Right cardiac atrium (tissue), 5 donors: ENCODE data around the gene SYT2. TPM values are rescaled to one million over a fixed set of nuclear protein-coding genes. Genes with fewer than 3 reads are reported as not detected.

Experiments used
- ATAC-seq, 2 donors: fragments of 200-7000 bp; cut with Tn5 transposase; one replicate each; pipeline versions ENCODE4 v1.8.0 to v1.9.1; 2020; ENCODE audit warnings: moderate library complexity in 2 of 2, mild to moderate bottlenecking in 1 of 2
- DNase-seq, 3 donors: peaks; one replicate each; pipeline ENCODE4 v3.0.0-alpha.2; 2020
- H3K27ac ChIP-seq: one replicate; pipeline ENCODE4 v1.5.1; 2013; ENCODE audit warnings: mild to moderate bottlenecking, low read length, control low read depth, moderate library complexity
- H3K27me3 ChIP-seq: one replicate; pipeline ENCODE4 v1.6.1; 2013; ENCODE audit not compliant: control insufficient read depth, insufficient read depth
- H3K4me1 ChIP-seq: one replicate; pipeline ENCODE4 v1.6.1; 2013; ENCODE audit warnings: low read length; ENCODE audit not compliant: control insufficient read depth, insufficient read depth
- H3K4me3 ChIP-seq: one replicate; pipeline ENCODE4 v1.5.1; 2013; ENCODE audit warnings: low read length, control low read depth
- H3K9me3 ChIP-seq: one replicate; pipeline ENCODE4 v1.6.1; 2013; ENCODE audit warnings: low read length; ENCODE audit not compliant: control insufficient read depth
- WGBS: extraction: QIAGEN DNeasy Blood & Tissue Kit; methylation state at CpG from one replicate; pipeline ENCODE4 v1.1.7; 2013; 5-methylcytosine and 5-hydroxymethylcytosine counted together
- intact Hi-C, 4 donors: fragments of 100-400 bp; cut with DNase I; formaldehyde crosslinking; loops; one replicate each; pipeline versions ENCODE4 v1.11.0 to v1.14.0; 2022 to 2023
- polyA plus RNA-seq: library from polyadenylated mRNA; stranded (reverse); fragments of 200-250 nt; gene quantifications from one replicate; pipeline ENCODE4 v1.2.3, GENCODE V29; 2013
- total RNA-seq, 4 donors: library from RNA; stranded (reverse); fragmentation: NEBNext Ultra II Directional; extraction: Animal tissue kit (Norgen Biotek cat#: 25700); gene quantifications; one replicate each; pipeline ENCODE4 v1.2.1, GENCODE V29; 2021
- donor health status: healthy with polysubstance abuse.
- donor health status: DM: no; HTN: yes; CAD: no.
- donor health status: DM: no; HTN: no; CAD: no.
- donor health status: DM: no; HTN: yes; CAD: no; lungs with severe emphysema.
- donor health status: DM: yes; HTN: yes; CAD: no.

The SYT2 gene
- total and polyA plus RNA-seq, 5 donors, result 0.02 TPM; not detected in 4

DNA sequence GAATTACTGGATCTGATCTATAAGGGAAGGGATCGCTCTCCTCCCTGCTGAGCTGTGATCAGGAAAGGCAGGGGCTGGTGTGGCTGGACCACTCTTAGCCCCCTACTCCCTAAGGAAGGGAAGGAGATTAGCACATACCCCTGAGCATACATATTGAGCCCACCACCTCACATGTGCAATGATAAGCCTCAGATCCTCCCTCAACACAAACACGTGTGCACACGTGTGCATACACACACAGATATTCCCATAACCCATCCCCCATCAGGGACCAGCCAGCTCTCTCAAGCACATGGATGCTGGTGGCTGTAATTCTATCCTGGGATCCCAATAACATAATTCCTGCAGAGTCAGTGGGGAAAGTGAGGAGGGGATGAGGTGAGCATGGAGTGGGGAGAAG is 21.2 kb downstream of the SYT2 start:
- 80% methylated on average over 3 of the region's 3 CpGs for WGBS
- H3K9me3 ChIP-seq, result no peaks in the 10 kb centered on the region
- no peaks in the 10 kb centered on the region for H3K27me3 ChIP-seq
- no peak overlapping the region for H3K4me3 ChIP-seq
- no peaks in the 10 kb centered on the region for H3K4me1 ChIP-seq
- no peak for ATAC-seq
- intact Hi-C loops, result no loop called here
- no peak for DNase-seq
- H3K27ac ChIP-seq, result no peak overlapping the region

DNA sequence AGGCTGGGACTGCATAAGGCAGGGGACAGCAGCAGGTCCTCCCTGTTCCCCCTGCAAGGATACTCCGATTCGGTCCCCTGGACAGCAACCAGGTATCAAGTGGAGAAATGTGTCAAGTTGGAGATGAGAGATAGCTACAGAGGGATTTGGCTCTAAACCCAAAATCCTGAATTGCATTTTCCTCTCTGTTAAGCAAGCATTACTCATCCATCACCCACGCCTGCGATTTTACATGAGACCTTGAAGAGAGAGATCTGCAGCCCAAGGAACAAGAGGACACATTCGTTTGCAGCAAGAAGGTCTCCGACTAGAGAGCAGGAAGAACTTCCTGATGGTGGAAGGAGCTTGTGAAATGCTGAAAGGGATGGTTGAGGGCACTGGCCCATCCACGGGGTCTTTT is 21.9 kb downstream of the SYT2 start:
- ATAC-seq (no peak), DNase-seq (no peak)
- no peaks in the 10 kb centered on the region for H3K4me1 ChIP-seq
- H3K9me3 ChIP-seq, result no peaks in the 10 kb centered on the region
- H3K4me3 ChIP-seq, result no peak overlapping the region
- no peaks in the 10 kb centered on the region for H3K27me3 ChIP-seq
- intact Hi-C loops, result no loop called here
- no peak overlapping the region for H3K27ac ChIP-seq
- 63% methylated on average over 7 of the region's 7 CpGs for WGBS

DNA sequence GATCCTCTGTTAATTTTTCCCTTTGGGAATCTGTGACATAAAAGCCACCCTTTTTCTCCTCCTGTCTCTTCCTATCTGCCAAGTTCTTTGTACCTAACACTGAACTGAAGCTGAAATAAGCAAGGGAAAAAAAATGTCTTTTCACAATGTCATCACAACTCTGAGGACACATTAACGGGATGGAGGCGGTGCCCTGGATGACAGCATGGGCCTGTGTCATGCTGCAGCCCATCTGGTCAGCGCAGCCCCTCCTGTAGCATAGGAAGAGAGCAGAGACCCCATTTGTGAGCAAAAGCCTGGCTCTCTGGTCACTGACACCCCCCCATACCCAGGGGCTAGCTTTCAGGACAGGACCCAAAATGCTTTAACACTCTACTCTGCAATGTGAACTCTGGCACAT is 22.5 kb downstream of the SYT2 start:
- 77% methylated on average over 3 of the region's 3 CpGs for WGBS
- no peak for ATAC-seq
- no peaks in the 10 kb centered on the region for H3K27me3 ChIP-seq
- DNase-seq, result no peak
- intact Hi-C loops, result no loop called here
- H3K27ac ChIP-seq, result no peak overlapping the region
- no peak overlapping the region for H3K4me3 ChIP-seq
- no peaks in the 10 kb centered on the region for H3K4me1 ChIP-seq
- no peaks in the 10 kb centered on the region for H3K9me3 ChIP-seq

DNA sequence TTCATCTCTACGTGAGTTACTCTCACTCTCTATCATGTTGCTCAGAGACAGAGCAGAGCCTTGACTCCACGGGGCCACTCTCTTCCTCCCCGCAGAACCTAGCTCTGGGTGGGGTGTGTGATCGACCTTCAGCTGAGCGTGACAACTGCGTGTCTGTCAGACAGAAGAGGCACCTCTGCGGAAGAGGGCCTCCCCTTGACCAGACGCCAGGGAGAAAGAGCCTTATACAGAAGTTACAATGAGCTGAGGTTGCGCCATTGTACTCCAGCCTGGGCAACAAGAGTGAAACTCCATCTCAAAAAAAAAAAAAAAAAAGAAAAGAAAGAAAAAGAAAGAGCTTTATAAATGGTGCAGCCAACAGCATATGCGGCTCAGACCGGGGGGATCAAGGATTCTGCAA is 22.9 kb downstream of the SYT2 start:
- DNase-seq (no peak), ATAC-seq (no peak)
- intact Hi-C loops, result no loop called here
- Histone ChIP-seq H3K27me3 (no peaks in the 10 kb centered on the region), H3K4me1 (no peaks in the 10 kb centered on the region), H3K4me3 (no peak overlapping the region), H3K27ac (no peak overlapping the region), H3K9me3 (no peaks in the 10 kb centered on the region)
- 62% methylated on average over 11 of the region's 11 CpGs for WGBS

DNA sequence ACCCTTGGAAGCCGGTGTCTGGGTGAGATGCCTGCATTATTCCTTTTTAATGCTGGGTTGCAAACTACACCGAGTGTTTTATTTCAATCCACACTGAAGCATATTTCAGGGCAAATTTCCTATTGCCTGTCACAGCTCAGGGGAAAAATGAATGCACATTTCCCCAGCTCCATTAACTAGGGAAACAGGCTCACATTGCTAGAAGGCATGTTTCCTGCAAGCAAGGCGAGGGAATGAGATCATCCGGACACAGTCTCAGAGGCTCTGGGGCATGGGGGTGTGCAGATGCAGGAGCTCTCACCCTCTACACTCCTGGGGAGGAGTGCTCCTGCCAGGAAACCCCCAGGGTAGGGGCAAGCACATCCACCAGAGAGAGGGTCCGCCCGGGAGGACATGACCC is 24.6 kb downstream of the SYT2 start:
- no peak overlapping the region for H3K27ac ChIP-seq
- ATAC-seq (no peak), DNase-seq (no peak)
- H3K27me3 ChIP-seq, result no peaks in the 10 kb centered on the region
- WGBS, result 67% methylated on average over 6 of the region's 6 CpGs
- H3K4me1 ChIP-seq, result no peaks in the 10 kb centered on the region
- no peaks in the 10 kb centered on the region for H3K9me3 ChIP-seq
- intact Hi-C loops, result no loop called here
- no peak overlapping the region for H3K4me3 ChIP-seq

DNA sequence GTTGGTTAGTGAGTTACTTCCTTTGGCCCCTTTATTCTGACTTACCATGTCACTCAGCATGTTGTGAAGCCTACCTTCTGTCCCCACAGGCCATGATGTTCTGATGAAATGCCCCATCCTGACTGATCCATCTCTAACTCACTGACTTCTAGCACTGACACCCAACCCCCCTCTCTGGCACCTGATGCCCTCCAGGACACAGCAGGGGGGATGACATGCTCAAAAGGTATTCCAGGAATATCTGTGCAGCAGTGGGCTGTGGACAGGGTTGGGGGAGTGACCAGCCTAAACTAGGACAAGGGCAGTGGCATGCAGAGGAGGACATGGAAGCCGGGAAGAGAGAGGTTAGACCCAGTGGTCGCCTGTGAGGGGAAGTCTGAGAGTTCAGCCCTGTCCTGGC is 25.5 kb downstream of the SYT2 start:
- H3K4me1 ChIP-seq, result no peaks in the 10 kb centered on the region
- intact Hi-C loops, result no loop called here
- WGBS, result 62% methylated on average over 2 of the region's 2 CpGs

DNA sequence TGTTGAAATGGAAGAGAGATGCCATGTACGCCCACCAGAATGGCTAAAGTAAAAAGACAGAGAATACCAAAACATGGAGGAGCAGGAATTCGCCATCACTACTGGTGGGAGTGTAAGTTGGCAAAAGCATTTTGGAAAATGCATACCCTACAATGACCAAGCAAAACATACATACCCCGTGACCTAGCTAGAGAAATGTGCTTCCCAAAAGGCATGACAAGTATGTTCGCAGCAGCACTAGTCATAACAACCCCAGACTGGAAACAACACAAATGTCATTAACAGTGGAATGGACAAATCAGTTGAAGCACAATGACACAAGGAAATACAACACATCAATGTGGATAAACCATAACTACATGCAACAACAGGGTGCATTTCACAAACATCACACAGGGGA is 27.2 kb downstream of the SYT2 start:
- 86% methylated on average over 4 of the region's 4 CpGs for whole genome bisulfite sequencing
- ATAC-seq (no peak), DNase-seq (no peak)
- Histone ChIP-seq H3K9me3 (no peaks in the 10 kb centered on the region), H3K27ac (no peak overlapping the region), H3K4me1 (no peaks in the 10 kb centered on the region), H3K27me3 (no peaks in the 10 kb centered on the region), H3K4me3 (no peak overlapping the region)
- intact Hi-C loops, result no loop called here

More for the DNA sequence above, 25.5 kb downstream of the SYT2 start:
- H3K9me3 ChIP-seq, result no peaks in the 10 kb centered on the region
- no peak for ATAC-seq
- DNase-seq, result no peak
- H3K27me3 ChIP-seq, result no peaks in the 10 kb centered on the region
- H3K27ac ChIP-seq, result no peak overlapping the region
- H3K4me3 ChIP-seq, result no peak overlapping the region

DNA sequence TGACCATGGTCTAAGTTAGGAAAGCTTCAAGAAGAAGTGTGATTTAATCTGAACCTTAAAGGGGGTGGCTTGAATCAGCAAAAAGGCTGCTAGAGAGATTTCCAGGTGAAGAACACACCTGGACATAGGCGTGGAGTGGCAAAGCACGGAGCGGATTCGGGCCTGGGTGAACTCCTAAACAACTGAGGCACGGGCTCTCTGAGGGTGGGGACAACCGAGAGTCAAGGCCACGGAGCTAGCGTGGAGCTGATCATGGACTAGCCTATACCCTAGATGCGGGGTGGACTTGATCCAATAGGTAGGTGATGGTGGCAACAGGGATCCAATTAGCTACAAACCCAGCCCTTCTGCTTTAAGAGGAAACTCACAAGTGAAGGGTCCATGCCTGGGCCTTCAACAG is 27.8 kb downstream of the SYT2 start:
- no peaks in the 10 kb centered on the region for H3K27me3 ChIP-seq
- H3K27ac ChIP-seq, result no peak overlapping the region
- no peak for DNase-seq
- no peaks in the 10 kb centered on the region for H3K4me1 ChIP-seq
- intact Hi-C loops, result no loop called here
- H3K4me3 ChIP-seq, result no peak overlapping the region
- WGBS, result 92% methylated on average over 9 of the region's 9 CpGs
- ATAC-seq, result no peak
- H3K9me3 ChIP-seq, result no peaks in the 10 kb centered on the region

DNA sequence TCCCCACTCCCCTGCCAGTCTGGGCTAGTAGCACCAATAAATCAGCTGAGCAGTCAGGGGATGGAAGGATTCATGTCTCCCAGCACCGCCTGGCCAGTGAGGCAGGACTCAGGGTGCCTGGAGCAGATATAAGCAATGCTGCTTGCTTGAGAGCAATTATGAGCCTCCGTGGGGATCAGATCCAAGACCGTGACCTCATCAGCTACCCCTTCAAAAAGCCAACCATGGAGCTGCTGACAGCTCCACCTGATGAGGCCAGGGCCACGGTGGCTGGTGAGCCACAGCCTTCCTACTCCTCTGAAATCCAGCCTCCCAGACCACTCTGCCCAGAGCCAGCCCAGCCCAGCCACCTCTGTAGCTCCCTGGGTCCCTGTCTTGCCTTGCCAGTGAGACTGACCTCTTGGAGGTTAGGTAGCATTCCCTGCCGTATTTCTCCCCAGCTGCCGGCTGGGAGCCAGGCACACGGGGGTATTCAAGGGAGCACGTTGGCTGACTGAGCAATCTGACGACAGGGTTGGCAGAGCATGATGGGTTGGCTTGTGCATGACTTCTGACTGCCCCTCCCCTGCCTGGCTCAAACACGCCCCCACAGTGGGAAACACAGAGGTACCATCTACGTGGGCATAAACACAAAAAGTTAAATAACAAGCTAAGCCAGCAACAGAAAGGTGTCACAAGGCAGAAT is 28.4 kb downstream of the SYT2 start:
- ATAC-seq, result no peak
- H3K4me1 ChIP-seq, result no peaks in the 10 kb centered on the region

DNA sequence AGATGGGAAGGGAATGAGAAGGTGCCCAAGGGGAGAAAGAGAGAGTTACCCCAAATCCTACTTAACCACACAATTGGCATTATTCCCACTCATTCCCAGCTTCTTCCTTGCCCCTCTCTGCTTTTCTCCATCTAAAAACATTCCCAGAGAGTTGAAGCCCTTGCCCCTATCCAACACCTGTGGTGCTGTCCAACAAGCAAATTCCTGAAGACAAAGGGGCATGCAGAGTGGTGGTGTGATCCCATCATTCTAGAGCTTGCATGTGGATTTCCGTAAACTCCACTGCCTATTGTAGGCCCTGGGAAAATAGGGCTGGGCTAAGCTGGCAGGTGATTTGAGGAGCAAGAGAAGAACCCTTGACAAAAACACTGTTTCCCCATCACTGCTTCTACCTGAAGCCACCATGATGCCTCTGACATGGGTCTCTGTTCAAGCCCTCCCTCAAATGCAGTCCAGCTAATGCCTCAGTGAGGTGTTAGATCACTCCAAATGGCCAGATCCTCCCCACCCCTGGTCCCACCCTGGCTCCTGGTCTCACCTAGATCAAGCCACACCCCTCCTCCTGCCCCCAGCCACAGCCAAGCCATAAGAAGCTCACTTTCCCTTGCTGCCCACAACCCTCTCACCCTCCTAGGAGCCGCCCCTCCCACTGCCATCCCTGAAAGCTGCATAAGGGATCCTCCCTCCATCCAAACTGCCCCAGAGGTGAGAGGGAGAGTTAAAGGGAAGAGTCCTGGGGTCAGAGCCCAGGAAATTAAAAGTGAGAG is 29.5 kb downstream of the SYT2 start:
- ATAC-seq, result no peak
- intact Hi-C loops, result no loop called here
- H3K9me3 ChIP-seq, result peaks cover 3% of the 10 kb centered on the region
- no peaks in the 10 kb centered on the region for H3K27me3 ChIP-seq
- no peak overlapping the region for H3K27ac ChIP-seq
- no peaks in the 10 kb centered on the region for H3K4me1 ChIP-seq
- DNase-seq, result no peak
- WGBS, result 69% methylated on average over 2 of the region's 2 CpGs
- H3K4me3 ChIP-seq, result no peak overlapping the region

More for the DNA sequence above, 28.4 kb downstream of the SYT2 start:
- Histone ChIP-seq H3K9me3 (peaks cover 3% of the 10 kb centered on the region), H3K4me3 (no peak overlapping the region), H3K27ac (no peak overlapping the region), H3K27me3 (no peaks in the 10 kb centered on the region)
- 60% methylated on average over 11 of the region's 11 CpGs for WGBS
- no peak for DNase-seq
- intact Hi-C loops, result no loop called here

DNA sequence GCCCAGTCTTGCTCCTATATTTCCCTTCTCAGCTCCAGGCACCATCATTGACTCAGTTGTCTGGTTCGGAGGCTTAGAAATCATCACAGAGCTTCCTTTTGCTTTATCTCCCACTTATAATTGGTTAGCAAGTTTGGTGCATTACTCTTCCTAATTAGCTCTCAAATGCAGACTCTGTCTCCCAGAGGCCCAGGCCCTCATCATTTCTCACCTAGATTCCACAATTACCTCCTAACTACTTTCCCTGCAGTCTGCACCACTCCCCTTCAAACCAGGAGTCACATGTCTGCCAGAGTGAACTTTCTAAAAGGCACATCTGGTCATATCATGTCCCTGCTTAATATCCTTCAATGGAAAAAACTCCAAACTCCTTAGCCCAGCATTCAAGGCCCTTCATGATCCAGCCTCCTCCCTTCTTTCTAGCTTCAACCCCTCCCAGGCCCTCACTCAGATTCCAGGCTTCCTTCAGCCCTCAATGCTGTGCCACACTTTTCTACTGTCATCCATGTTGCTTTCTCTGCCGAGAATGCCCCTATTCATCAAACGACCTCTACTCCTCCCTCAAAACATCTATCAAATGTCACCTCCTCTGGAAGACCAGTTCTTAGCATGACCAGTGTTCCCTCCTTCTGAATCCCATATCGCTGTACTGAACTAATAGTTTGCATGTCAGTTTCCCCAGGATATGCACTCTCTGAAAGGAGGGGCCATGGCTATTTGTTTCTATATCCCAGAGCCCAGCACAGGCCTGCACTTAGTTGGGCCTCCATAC is 30.7 kb downstream of the SYT2 start:
- Histone ChIP-seq H3K27me3 (no peaks in the 10 kb centered on the region), H3K4me1 (no peaks in the 10 kb centered on the region), H3K9me3 (peaks cover 3% of the 10 kb centered on the region), H3K27ac (no peak overlapping the region), H3K4me3 (no peak overlapping the region)
- DNase-seq (no peak), ATAC-seq (no peak)
- 63% methylated on average over 4 of the region's 4 CpGs for WGBS
- intact Hi-C loops, result no loop called here
